ENCODE data around the gene PBX1.

- no peak for TF ChIP-seq BHLHE40 (IDR thresholded peaks at IDR 0.05; ENCODE audit: low read depth, low read length)
- TF ChIP-seq FOS (IDR thresholded peaks at IDR 0.05; ENCODE audit: low read depth, low read length), result no peak
- no peak for TF ChIP-seq POLR2A (IDR thresholded peaks at IDR 0.05; ENCODE audit: low read depth, low read length)
- TF ChIP-seq CTCF (conservative IDR thresholded peaks at IDR 0.05; ENCODE audit: low read depth, low read length), result no peak
These were observed 28.9 kb downstream of the PBX1 start for GRCh38 chr1:164587617-164588501.
